Measurements from ENCODE around the gene FAF1.

Gene FAF1

GRCh38 chr1:50422946-50423669 is 537.0 kb downstream of the FAF1 start, which contains the start of gene DMRTA2:
Gene DMRTA2 (minus strand): TSS chr1:50423443. CDS start chr1:50421536, 1,907 bp downstream.
- DNase-seq = no peak

- DNase-seq = no peak
Measured at GRCh38 chr1:50422675-50422945, 537.5 kb downstream of the FAF1 start.

- DNase-seq = no peak
Measured at GRCh38 chr1:50421768-50422674, 538.0 kb downstream of the FAF1 start.

- DNase-seq = no peak
Measured at GRCh38 chr1:50421366-50421748, 538.7 kb downstream of the FAF1 start.

GRCh38 chr1:50420689-50421365 is 539.2 kb downstream of the FAF1 start:
- DNase-seq = no peak

- DNase-seq = no peak
Measured at GRCh38 chr1:50419907-50420677, 540.0 kb downstream of the FAF1 start.

- DNase-seq = no peak
Measured at GRCh38 chr1:50419192-50419906, 540.7 kb downstream of the FAF1 start.

GRCh38 chr1:50418600-50419109 is 541.4 kb downstream of the FAF1 start:
- no peak for DNase-seq

GRCh38 chr1:50417946-50418599 is 542.0 kb downstream of the FAF1 start:
- no peak for DNase-seq

- no peak for DNase-seq
Measured at GRCh38 chr1:50417507-50417906, 542.6 kb downstream of the FAF1 start.

GRCh38 chr1:50416553-50417453 is 543.3 kb downstream of the FAF1 start:
- no peak for DNase-seq

GRCh38 chr1:50416150-50416527 is 543.9 kb downstream of the FAF1 start:
- no peak for DNase-seq

- DNase-seq = no peak
Measured at GRCh38 chr1:50415235-50416149, 544.6 kb downstream of the FAF1 start.

- no peak for DNase-seq
Measured at GRCh38 chr1:50414853-50415234, 545.2 kb downstream of the FAF1 start.

- DNase-seq = no peak
Measured at GRCh38 chr1:50412813-50413476, 547.1 kb downstream of the FAF1 start.

GRCh38 chr1:50405814-50406213 is 554.3 kb downstream of the FAF1 start:
- DNase-seq = no peak

GRCh38 chr1:50393522-50394120 is 566.4 kb downstream of the FAF1 start:
- no peak for DNase-seq

Data from activated CD4-positive, alpha-beta T cell treated with anti-CD3 and anti-CD28 coated beads, Interleukin-2, amount 50 U/mL, for 1 hour (primary cell).